Kidney tubule cell (primary cell): ENCODE measurements around the gene GRIP1.
A peak's percentile ranks its signal among the peaks of the same experiment; 100 is the strongest.

Experiments used
- DNase-seq: peaks from one replicate; pipeline ENCODE4 v3.0.0-alpha.2; 2018; ENCODE audit warnings: low spot score

Gene GRIP1

DNA sequence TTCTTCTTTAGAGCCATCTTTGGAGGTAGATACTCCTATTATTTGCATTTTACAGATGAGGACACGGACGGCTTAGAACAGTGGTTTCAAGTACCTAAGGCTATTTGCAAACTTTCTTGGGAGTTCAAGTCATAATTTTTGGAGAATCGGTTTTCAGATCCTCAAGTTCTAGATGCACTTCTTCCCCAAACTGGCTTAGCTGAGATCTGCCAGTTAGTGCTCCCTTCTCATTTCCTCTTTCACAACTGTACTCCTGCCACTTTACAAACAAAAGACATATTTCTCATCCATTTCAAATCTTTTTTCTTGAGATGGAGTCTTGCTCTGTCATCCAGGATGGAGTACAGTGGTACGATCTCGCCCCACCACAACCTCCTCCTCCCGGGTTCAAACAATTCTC is 299.3 kb downstream of the GRIP1 start:
- DNase-seq, result no peak

DNA sequence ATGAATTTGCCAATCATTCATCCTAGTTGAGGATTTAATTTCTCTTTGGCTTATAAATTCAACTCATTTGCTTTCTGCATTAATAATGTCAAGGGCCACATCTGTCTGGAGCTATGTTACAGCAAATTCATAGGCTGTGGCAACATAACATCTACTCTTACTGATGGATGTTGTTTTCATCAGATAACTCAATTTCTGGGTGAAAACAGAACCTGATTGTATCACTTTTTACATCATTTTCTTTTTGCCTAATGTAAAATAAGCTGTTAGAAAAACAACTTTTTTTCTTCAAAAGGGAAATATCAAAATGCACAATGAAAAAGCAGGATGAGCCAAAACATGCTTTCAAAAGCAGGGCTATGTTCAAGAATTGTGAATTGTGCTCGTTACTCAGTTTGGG is 303.3 kb downstream of the GRIP1 start:
- no peak for DNase-seq

DNA sequence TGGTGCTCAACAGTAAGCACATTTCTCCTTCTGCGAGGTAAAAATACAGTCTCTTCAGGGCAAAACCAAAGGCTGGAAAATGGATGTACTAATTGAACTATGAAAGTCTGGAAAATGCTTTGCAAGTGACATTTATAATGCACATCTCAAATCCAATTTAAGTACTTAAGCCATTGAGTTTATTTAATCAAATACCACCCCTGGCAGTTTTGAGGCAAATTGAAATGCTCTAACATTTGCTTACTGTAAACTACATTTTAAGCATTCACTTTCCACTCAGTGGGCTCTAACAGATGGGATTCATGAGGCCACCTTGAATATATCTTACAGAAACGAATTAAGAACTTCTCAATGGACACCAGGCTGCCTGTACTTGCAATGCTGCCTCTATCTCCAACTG is 306.9 kb downstream of the GRIP1 start:
- DNase-seq, result no peak

DNA sequence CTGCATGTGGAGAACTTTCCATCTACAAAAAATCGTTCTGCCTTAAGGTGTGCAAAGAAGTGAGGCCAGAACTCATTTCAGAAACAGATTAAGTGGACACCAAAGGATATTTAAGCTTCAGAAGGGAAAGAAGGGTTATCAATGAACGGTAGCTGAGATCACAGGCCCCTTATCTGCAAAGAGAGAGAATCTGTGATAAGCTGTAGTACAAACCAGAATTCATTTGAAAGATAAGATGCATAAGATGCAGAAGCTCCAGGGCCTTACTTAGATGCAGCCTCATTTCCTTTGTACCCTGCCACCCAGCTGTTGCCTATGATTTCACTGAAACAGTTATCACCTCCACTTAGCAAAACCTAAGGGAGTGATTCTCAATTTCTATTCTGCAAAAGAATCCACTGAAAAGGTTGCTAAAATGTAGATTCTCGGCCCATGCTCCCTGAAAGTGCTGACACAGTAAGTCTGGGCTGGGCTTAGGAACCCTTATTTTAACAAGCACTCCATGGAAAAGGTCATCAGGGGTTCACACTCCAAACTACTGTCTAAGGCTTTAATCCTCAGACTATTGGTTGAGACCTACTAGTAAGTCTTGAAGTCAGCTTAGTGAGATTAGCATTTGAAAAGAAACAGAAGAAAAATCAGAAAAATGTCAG is 311.7 kb downstream of the GRIP1 start:
- DNase-seq, result no peak

DNA sequence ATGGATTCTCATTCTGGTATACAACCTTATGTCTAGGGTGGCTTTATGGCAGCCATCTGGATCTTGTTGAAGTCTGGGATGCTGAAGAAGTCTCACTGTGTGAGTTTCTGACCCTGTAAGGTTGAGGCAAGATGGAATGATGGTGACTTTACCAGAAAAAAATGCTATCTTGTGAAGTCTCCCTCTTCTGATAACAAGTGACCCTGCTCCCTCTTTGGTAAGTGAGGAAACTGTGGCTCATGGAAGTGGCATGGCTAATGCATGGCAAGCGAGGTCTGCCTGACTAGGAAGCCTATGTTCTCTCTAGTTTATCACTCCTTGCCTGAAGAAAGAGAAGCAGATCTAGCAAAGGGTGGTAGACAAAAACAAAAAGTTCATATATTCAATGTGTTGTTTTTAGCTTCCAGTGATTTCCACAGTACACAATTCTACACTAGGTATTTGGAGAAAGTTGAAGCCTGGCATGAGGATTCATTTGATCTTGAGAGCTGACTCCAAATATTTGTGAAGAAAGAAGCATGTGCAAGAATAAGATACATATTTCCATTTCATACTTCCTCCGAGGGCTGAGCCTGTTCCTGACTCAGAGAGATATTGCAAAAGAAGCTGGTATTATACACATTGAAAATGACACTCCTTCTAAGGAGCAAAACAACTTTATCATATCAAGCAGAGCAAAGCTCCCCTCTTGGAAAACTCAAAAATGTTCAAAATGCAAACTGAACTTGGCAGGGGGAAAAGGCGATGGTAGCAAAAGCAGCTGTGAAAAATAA is 313.0 kb downstream of the GRIP1 start:
- no peak for DNase-seq

DNA sequence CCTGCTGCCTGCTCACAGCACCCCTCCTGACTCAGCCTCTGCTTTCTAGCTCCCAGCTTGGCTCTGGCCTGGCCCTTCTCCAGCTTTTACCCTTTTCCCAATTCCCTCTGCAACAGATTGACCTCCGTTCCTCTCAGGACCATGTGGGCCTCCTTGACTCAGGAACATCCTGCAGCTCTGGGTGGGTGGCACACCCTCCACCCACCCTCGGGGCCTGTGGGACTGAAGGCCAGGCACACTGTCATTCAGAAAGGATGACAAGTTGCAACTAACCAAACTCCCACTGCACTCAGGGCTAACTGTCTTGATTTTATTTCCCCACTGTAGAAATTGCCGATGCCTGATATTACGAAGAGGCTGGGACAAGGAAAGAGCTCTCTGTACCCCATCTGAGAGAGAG is 317.2 kb downstream of the GRIP1 start:
- DNase-seq, result no peak

DNA sequence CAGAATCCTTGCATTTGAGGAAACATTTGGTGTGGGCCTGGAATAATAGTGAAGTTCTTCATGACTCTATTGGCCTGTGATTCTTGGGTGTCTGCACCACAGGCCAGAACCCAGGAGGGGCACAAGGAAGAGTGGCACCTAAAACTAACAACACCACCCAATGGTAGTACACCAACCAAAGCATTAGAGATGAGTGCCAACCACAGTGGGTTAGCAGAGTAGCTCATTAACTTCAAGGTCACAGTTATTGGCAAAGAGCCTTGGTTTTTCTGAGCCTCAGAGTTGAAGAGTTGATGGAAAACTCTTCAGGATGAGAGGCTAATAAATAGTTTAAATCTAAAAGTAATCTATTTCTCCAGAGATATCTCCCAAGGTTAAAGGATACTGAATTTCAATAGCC is 319.6 kb downstream of the GRIP1 start:
- peak; percentile 16 for DNase-seq

DNA sequence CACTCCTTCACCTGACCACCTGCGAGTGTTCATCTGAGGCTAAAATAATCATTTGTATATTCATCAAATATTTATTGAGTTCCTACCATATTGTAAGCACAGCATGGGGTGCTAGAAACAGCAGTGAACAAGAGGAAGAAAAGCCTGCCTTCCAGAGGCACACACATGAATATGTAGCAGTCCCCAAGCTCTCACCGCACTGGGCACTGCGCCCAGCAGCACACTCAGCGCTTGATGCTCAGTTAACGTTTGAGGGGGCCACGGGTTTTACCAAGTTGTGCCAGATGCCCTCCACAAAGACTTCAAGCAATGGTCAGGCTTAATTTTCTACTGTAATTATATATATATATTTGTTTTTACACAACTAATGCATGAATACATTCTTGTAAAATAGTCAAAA is 324.6 kb downstream of the GRIP1 start:
- peak; percentile 7 for DNase-seq

DNA sequence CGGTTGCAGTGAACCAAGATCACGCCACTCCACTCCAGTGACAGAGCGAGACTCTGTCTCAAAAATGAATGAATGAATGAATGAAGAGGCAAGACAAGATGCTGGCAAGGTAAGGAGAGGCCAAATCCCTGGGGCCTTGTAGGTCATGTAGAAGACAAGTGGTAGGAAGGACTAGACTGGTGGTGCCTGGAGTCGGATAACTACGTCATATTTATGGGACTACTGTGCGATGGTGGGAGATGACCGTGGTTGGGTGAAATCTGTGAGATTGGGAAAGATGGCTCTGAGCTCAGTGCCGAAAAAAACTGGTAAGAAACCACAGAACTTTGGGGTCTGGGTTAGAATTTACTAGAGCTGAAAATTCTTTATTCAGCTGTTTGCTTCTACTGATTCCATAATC is 326.0 kb downstream of the GRIP1 start:
- no peak for DNase-seq

DNA sequence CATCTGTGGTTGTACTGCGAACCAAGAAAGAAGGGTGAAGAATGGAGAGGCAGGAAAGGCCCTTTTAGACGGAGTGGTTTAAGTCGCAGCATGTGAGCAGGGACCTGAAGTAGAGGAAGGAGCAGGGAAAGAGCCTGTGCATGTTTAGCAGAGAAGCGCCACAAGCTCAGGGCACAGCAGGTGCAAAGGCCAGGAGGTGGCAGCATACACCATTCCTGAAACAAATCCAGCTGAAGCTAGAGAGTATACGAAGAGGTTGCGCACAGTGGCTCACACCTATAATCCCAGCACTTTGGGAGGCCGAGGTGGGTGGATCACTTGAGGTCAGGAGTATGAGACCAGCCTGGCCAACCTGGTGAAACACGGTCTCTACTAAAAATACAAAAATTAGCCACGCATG is 326.7 kb downstream of the GRIP1 start:
- DNase-seq, result peak; percentile 45

DNA sequence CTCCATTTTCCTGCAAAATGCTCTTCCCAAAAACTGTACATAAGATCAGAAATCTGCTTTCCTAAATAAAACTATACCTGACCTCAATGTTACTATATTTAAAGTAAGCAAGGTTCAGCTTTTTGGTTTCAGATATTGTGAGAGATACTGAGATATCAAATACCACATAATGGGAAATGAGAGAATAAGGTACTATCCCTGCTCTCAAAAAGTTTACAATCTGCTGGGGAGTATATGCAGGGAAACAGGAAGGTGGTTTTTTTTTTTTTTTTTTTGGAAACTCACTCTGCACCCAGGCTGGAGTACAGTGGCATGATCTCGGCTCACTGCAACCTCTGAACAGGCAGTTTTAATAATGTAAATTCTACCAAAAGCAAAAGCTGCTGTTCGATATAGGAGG is 327.6 kb downstream of the GRIP1 start:
- no peak for DNase-seq

DNA sequence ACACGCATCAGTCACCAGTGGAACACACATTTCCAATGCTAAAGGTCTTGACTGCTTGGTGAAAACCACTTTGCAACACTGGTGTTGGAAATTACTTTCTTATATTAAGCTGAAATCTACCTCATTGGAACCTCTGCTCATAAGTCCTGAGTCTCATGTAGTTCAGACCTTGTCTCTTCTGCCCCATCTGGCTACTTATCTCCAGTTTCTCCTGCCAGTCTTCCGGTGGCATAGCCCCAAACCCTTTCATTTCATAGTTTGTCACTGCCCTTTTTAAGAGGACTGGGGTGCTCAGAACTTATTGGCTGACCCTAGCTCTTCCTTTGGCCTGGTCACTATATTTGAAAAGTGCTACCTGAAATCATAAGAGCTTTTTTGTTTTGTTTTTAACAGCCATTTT is 332.9 kb downstream of the GRIP1 start:
- DNase-seq, result no peak

DNA sequence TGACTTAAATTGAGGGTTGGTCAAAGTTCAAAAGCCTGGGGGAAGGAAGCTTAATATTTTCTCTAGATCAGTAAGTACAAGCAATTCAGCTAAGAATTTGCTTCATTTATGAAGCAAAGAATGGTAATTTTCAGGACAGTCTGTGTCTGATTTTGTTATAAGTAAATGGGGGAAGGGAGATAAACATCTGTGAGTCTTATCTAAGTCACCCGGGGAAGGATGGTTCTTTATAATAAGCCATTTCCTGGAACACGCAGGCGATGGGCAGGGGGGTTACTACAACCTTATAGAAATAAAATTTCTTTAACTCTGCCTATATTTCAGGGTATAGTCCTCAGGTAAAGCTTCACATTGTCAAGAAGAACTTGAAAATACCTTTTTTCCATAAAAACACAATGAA is 333.7 kb downstream of the GRIP1 start:
- no peak for DNase-seq

DNA sequence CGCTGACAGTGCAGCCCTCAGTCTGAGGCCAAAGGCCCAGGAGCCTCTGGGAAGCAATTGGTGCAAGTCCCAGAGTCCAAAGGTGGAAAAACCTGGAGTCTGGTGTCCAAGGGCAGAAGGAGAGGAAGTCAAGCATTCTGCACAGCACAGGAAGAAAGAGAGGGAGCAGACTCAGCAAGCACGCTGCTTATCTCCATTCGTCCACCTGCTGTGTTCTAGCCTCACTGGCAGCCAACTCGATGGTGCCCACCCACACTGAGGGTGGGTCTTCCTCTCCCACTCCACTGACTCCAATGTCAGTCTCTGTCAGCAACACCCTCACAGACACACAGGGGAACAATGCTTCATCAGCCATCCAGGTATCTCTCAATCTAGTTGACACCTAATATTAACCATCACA is 337.8 kb downstream of the GRIP1 start:
- no peak for DNase-seq

DNA sequence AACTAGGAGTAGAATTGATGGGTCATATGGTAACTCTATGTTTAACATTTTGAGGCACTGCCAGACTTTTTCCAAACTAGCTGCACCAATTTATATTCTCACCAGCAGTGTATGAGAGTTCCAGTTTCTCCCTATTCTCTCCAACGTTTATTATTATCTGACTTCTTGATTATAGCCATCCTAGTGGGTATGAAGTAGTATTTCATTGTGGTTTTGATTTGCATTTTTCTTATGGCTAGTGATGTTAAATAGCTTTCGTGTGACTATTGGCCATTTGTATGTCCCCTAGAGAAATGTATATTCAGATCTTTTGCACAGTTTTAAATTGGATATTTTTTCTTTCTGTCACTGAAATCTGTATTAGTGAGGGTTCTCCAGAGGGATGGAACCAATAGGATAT is 338.7 kb downstream of the GRIP1 start:
- DNase-seq, result no peak

DNA sequence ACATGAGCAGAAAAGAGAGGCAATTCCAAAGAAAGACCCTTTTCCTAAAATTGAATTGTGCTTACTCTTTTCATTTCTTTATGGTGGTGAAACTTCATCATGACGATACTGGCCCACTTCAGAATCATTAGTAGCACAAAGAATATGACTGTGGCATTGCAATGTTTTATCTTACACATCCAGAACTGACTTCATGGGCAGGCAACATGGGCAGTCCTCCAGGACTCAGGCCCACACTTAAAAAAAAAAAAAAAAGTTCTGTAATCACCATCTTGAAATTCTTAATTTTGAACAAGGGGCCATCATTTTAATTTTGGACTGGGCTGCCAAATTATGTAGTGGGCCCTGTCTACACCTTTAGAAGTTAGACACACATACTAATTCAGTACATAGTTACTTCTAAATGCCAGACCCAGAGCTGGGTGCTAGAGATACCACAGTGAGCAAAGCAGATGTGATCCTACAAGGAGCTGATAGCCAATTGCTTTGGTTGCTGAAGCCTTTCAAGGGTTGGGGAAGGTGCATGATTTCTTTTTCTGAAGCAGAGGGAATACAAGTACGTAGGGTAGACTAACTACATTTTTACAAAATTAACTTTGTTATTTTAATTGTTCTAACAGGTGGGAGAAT is 341.4 kb downstream of the GRIP1 start:
- DNase-seq, result no peak

DNA sequence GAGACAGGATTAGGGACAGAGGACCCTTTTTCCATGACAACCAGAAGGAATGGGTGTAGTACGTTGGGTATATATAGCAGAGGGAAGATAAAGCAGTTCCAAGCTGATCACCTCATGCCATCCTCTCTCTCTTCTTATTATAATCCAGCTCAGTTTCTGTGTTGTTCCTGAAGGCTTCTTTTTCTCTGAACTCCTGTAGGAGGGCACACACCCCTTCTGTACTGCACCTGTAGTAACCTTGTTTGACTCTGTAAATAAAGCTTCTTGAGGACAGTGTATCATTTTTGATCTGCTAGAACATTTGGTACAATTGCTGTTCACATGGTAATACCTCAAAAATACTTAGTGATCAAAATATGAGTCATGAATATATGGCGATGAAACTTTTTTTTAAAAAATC is 343.1 kb downstream of the GRIP1 start:
- no peak for DNase-seq

DNA sequence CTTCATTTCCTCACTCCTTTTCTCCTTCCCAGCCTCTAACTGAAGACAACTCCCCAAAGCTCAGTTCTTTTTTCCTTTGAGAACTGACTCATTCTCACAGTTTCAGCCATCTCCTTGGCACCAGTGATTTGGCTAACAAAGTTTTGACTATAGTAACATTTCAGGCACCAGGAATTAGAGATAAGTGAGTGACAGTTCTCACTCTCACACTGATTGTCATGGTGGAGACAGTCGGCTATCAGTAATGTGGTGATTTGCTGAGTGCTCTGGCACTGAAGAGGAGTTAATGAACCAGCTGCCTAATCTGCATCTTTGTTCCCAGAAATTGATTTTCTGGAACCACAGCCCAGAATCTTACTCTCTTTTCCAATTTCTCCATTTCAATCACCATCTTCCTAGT is 347.1 kb downstream of the GRIP1 start:
- no peak for DNase-seq

DNA sequence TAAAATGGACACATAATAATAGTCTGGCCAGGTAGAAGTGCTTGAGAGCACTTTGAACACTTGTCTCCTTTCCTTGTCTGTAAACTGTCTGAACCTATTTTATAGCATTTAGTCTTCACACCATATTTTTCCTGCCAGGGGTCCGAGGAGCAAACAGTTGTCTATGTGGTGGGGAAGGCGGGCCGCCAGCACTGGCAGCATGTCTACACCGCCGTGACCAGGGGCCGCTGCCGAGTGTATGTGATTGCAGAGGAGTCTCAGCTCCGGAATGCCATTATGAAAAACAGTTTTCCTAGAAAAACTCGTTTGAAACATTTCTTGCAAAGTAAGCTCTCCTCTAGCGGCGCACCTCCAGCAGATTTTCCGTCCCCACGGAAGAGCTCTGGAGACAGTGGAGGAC is 347.9 kb downstream of the GRIP1 start:
- no peak for DNase-seq

DNA sequence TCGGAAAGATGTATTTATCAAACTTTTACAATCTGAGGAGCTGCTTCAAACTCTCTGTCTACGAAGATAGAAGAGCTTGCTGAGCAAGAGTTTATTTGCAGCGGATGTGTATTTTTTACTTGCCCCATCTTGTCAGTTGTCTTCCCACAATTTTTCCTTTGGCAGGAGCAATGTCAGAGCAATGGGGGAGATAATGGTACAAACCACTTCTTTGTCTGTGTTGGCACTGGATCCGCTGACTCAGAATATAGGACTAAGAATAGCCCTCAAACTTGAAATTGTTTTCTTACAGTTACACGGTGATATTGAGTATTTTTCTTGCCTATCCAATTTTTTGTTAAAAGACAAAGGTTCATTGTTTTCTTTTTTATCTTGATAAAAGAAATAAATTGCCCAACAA is 348.9 kb downstream of the GRIP1 start:
- no peak for DNase-seq

DNA sequence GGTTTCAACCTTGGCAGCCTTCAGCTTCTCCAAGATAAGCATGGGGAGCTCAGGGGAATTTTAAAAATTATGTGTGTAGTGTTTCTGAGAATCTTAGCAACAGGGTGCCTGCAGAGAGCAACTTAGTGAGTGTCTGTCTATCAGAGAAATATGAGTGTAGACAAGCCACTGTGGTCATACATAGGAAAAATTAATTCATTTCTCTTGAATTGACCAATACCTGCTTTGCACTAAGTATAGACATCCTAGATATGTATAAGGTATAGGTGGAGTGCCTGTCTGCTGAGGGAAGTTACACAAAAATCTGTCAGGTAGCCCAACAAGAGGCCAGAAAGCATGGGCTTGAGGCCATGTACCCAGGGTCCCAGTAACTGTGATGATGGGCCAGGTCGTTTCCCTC is 355.9 kb downstream of the GRIP1 start:
- no peak for DNase-seq

DNA sequence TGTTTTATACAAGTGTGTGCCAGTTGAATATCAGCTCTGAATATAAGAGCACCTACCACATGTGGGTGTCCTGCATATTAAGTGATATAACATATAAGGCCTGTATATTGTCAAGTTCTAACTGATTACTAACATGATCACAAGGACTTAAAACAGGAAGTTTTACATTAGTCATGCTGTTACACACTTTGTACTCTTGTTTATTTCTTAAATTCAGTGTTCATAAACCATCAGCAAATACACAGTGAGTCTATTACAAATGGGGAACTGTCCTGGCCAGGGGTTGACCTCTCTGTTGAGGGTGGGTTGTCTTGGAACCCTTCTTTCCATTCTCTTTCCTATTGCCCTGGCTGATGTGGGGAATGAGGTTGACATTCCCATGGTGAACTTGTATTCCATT is 357.4 kb downstream of the GRIP1 start:
- no peak for DNase-seq

DNA sequence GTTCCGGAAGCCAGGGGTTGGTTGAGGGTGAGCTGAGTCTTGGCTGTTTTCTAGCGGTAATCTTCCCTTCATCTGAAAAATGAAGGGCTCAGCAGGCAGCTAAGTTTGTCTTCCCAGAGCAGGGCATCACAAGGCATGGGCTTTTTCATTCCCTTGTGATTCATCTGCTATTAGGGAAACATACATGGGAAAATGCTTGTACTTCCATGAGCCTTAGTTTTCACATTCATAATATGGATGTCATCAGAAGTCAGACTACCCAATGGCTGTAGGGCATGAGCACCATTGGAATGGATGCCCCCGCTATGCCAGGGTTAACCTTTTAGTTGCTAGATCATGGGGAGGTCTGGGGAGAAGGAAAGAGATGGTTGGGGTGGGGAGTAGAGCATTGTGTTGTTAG is 357.9 kb downstream of the GRIP1 start:
- DNase-seq, result no peak
